ENCODE measurements around the gene SLC26A3.

The SLC26A3 gene

DNA sequence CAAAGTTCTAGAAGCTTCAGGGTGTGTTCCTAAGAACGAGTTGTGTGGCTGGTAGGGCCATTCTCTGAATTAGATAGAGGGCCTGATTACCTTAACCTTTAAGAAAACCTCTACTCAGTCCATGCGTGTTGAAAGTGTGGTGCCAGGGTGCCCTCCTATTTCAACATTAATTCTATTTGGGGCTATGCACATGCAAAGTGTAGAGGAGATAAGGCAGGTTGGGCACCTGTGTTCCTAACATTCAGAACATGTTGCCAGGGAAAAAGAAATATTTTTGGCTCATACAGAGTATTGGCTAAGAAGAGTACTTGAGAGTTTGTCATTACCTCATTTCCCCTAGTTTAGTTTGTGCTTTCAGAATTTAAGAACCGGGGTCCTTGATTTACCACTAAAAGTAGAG is 20.6 kb downstream of the SLC26A3 start:
- no peak overlapping the region for H3K27ac ChIP-seq

DNA sequence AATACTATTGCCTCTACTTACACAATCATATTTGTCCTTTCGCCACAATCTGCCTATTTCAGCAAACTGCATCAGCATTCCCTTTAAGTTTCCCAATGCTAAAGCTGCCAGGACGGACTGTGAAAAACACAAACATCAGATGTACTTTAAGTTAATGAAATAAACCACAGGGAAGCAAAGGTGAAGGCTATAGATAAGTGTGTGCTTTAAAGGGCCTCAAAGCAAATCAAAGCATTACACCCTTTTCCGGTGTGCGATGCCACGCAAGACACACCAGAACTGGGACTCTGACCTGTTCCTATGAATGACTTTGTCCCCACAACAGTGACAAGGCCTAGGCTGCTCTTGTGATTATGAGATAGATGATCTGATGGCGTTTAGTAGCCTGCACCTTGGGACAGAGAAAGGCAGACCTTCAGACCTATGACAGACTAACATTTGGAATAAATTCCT is 23.4 kb downstream of the SLC26A3 start:
- H3K36me3 ChIP-seq: no peaks in the 10 kb centered on the region
- H3K27ac ChIP-seq: no peak overlapping the region
- TF ChIP-seq, protein P1, sequence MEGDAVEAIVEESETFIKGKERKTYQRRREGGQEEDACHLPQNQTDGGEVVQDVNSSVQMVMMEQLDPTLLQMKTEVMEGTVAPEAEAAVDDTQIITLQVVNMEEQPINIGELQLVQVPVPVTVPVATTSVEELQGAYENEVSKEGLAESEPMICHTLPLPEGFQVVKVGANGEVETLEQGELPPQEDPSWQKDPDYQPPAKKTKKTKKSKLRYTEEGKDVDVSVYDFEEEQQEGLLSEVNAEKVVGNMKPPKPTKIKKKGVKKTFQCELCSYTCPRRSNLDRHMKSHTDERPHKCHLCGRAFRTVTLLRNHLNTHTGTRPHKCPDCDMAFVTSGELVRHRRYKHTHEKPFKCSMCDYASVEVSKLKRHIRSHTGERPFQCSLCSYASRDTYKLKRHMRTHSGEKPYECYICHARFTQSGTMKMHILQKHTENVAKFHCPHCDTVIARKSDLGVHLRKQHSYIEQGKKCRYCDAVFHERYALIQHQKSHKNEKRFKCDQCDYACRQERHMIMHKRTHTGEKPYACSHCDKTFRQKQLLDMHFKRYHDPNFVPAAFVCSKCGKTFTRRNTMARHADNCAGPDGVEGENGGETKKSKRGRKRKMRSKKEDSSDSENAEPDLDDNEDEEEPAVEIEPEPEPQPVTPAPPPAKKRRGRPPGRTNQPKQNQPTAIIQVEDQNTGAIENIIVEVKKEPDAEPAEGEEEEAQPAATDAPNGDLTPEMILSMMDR (IDR thresholded peaks at IDR 0.05; ENCODE audit: low read depth, low read length): no peak

More for the DNA sequence above, 20.6 kb downstream of the SLC26A3 start:
- no peak overlapping the region for H3K4me3 ChIP-seq (ENCODE audit: low read depth, low read length)
- H3K27me3 ChIP-seq (ENCODE audit: insufficient read depth, low read depth, severe bottlenecking): no peaks in the 10 kb centered on the region
- DNase-seq: no peak
- TF ChIP-seq, protein P1 (IDR thresholded peaks at IDR 0.05; ENCODE audit: low read depth, low read length): no peak
- H3K9me3 ChIP-seq (ENCODE audit: severe bottlenecking): no peaks in the 10 kb centered on the region
- H3K36me3 ChIP-seq: no peaks in the 10 kb centered on the region

DNA sequence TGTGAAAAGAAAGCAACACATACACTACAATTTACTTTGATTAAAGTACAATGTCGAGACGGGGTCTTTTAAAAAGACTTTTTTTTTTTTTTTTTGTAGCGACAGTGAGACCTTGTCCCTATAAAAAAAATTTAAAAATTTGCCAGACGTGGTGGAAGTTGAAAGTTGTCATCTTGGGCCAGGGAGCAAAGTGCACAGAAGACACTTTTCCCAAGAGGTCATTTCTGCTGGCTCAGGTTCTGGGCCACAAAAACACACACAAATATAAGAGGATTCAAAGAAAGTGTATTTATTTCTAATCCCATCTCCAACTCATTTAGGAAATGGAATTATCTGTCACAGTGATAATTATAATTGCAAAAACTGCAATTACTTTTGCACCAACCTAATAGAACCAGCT is 24.7 kb downstream of the SLC26A3 start:
- TF ChIP-seq, protein P1 (IDR thresholded peaks at IDR 0.05; ENCODE audit: low read depth, low read length): no peak
- no peak for DNase-seq
- H3K36me3 ChIP-seq: no peaks in the 10 kb centered on the region
- no peak overlapping the region for H3K4me3 ChIP-seq (ENCODE audit: low read depth, low read length)
- H3K27ac ChIP-seq: no peak overlapping the region
- no peaks in the 10 kb centered on the region for H3K9me3 ChIP-seq (ENCODE audit: severe bottlenecking)
- no peaks in the 10 kb centered on the region for H3K27me3 ChIP-seq (ENCODE audit: insufficient read depth, low read depth, severe bottlenecking)

More for the DNA sequence above, 23.4 kb downstream of the SLC26A3 start:
- Histone ChIP-seq H3K4me3 (ENCODE audit: low read depth, low read length) (no peak overlapping the region), H3K9me3 (ENCODE audit: severe bottlenecking) (no peaks in the 10 kb centered on the region), H3K27me3 (ENCODE audit: insufficient read depth, low read depth, severe bottlenecking) (no peaks in the 10 kb centered on the region)
- DNase-seq: no peak

DNA sequence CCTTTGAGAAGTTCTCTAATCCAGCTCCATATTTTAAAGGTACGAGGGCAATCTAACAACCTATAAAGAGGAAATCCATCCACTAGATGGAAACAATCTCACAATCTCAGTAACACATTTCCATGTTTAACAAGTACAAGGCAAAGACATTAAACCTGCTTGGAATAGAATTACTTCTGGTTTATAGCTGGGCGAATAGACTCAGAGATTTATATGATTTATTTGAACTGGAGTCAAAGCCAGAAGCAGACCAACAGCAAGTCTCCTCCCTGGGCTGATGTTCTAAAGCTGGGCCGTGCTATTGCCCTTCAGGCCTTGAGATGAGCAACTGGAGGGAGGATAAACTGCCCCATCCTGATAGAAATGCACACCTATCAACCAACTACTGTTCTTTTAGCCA is 25.3 kb downstream of the SLC26A3 start:
- Histone ChIP-seq H3K9me3 (ENCODE audit: severe bottlenecking) (no peaks in the 10 kb centered on the region), H3K4me3 (ENCODE audit: low read depth, low read length) (no peak overlapping the region), H3K27ac (no peak overlapping the region), H3K27me3 (ENCODE audit: insufficient read depth, low read depth, severe bottlenecking) (no peaks in the 10 kb centered on the region), H3K36me3 (no peaks in the 10 kb centered on the region)
- TF ChIP-seq, protein P1 (IDR thresholded peaks at IDR 0.05; ENCODE audit: low read depth, low read length): no peak
- DNase-seq: no peak

DNA sequence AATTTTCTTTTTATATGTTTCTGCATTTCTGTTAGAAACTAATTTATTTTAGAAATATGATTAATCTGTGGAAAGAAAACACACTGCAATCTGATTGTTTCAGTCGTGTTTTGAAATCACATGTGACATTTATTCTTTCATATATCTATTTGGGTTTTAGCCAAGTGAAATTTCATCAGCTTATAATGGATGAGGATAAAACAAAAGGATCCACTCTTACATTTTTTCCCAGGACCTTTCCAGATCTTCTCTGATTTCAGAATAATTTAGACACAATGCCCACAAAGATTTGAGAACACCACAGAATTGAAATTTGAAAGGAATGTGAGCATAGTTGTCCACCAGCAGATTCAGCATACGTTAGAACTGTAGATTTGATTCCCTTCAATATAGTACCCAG is 30.0 kb downstream of the SLC26A3 start:
- TF ChIP-seq, protein P1 (IDR thresholded peaks at IDR 0.05; ENCODE audit: low read depth, low read length): no peak

DNA sequence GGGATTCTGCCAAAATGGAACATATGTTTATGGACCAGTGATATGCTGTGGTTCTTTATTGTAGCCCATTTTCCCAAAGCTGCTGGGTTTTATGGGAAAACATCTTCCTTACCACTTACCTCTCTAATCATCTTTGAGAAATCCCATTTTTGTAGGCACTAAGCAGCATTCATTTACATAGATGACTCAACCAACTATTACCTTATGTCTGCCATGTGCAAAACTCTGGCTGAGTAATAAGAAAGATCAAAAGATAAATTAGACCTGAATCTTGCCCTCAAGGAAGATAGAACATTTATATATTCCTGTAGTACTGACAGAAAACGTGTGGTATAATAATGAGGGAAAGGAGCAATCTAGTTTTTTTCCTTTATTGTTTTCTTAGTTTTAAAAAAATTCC is 34.8 kb downstream of the SLC26A3 start:
- TF ChIP-seq, protein P1 (IDR thresholded peaks at IDR 0.05; ENCODE audit: low read depth, low read length): no peak
- Histone ChIP-seq H3K27ac (no peak overlapping the region), H3K36me3 (no peaks in the 10 kb centered on the region), H3K27me3 (ENCODE audit: insufficient read depth, low read depth, severe bottlenecking) (no peaks in the 10 kb centered on the region), H3K4me3 (ENCODE audit: low read depth, low read length) (no peak overlapping the region), H3K9me3 (ENCODE audit: severe bottlenecking) (no peaks in the 10 kb centered on the region)
- DNase-seq: no peak

More for the DNA sequence above, 30.0 kb downstream of the SLC26A3 start:
- H3K27me3 ChIP-seq (ENCODE audit: insufficient read depth, low read depth, severe bottlenecking): no peaks in the 10 kb centered on the region
- DNase-seq: no peak
- no peak overlapping the region for H3K4me3 ChIP-seq (ENCODE audit: low read depth, low read length)
- H3K27ac ChIP-seq: no peak overlapping the region
- no peaks in the 10 kb centered on the region for H3K36me3 ChIP-seq
- no peaks in the 10 kb centered on the region for H3K9me3 ChIP-seq (ENCODE audit: severe bottlenecking)

Data from WERI-Rb-1 (cell line).